Large intestine (tissue), 3 donors: ENCODE measurements around the gene AFF1. TPM values are rescaled to one million over a fixed set of nuclear protein-coding genes. Genes with fewer than 3 reads are reported as not detected.

ENCODE experiments used
- DNase-seq, 2 donors: peaks; one replicate each; pipeline versions ENCODE4 v3.0.0 to v3.0.0-alpha.2; 2013
- H3K27ac ChIP-seq: one replicate; pipeline ENCODE4 v1.5.1; 2013; ENCODE audit warnings: low read length
- H3K27me3 ChIP-seq: 2 replicates; pipeline ENCODE4 v1.6.1; 2013; ENCODE audit warnings: low read length; ENCODE audit not compliant: control insufficient read depth, insufficient read depth
- H3K36me3 ChIP-seq: 2 replicates; pipeline ENCODE4 v1.6.1; 2013; ENCODE audit warnings: low read length; ENCODE audit not compliant: control insufficient read depth, insufficient read depth
- H3K4me1 ChIP-seq: one replicate; pipeline ENCODE4 v1.6.1; 2013; ENCODE audit warnings: low read length; ENCODE audit not compliant: control insufficient read depth, insufficient read depth
- H3K4me3 ChIP-seq: one replicate; pipeline ENCODE4 v1.5.1; 2013; ENCODE audit warnings: low read length
- H3K9me3 ChIP-seq: one replicate; pipeline ENCODE4 v1.6.1; 2013; ENCODE audit warnings: mild to moderate bottlenecking, low read depth, low read length, moderate library complexity; ENCODE audit not compliant: control insufficient read depth
- WGBS: methylation state at CpG from one replicate; pipeline ENCODE4 v1.1.5; 2013; ENCODE audit warnings: low lambda C conversion rate; ENCODE audit not compliant: insufficient coverage; 5-methylcytosine and 5-hydroxymethylcytosine counted together
- polyA plus RNA-seq: library from polyadenylated mRNA; unstranded; fragments of 120-200 nt; gene quantifications from one replicate; pipeline ENCODE4 v1.2.1, GENCODE V29; 2013

AFF1 gene
- polyA plus RNA-seq, 1 donor = 37.5 TPM

- Histone ChIP-seq H3K4me3 (no peak overlapping the region), H3K4me1 (peaks cover 49% of the 10 kb centered on the region), H3K36me3 (no peaks in the 10 kb centered on the region)
Observed at GRCh38 chr4:86938771-86939520, 4.1 kb downstream of the AFF1 start.

GRCh38 chr4:86939729-86940575 is 5.1 kb downstream of the AFF1 start:
- Histone ChIP-seq H3K4me1 (peaks cover 49% of the 10 kb centered on the region), H3K9me3 (no peaks in the 10 kb centered on the region), H3K36me3 (no peaks in the 10 kb centered on the region), H3K4me3 (no peak overlapping the region), H3K27me3 (no peaks in the 10 kb centered on the region), H3K27ac (peak overlapping the region; percentile 52)
- WGBS = no CpG with 5 or more reads among the region's 8 CpGs
- no peak for DNase-seq

More at GRCh38 chr4:86938771-86939520, 4.1 kb downstream of the AFF1 start:
- peak in 1 of 2 donors; percentile 46 for DNase-seq
- no CpG with 5 or more reads among the region's 4 CpGs for WGBS
- no peaks in the 10 kb centered on the region for H3K27me3 ChIP-seq
- no peaks in the 10 kb centered on the region for H3K9me3 ChIP-seq
- H3K27ac ChIP-seq = peak overlapping the region; percentile 52

- Histone ChIP-seq H3K9me3 (no peaks in the 10 kb centered on the region), H3K4me1 (peaks cover 49% of the 10 kb centered on the region), H3K4me3 (no peak overlapping the region), H3K27ac (no peak overlapping the region), H3K36me3 (no peaks in the 10 kb centered on the region), H3K27me3 (no peaks in the 10 kb centered on the region)
- no CpG with 5 or more reads among the region's 15 CpGs for WGBS
- no peak for DNase-seq
Observed at GRCh38 chr4:86940920-86941460, 6.2 kb downstream of the AFF1 start.

DNA sequence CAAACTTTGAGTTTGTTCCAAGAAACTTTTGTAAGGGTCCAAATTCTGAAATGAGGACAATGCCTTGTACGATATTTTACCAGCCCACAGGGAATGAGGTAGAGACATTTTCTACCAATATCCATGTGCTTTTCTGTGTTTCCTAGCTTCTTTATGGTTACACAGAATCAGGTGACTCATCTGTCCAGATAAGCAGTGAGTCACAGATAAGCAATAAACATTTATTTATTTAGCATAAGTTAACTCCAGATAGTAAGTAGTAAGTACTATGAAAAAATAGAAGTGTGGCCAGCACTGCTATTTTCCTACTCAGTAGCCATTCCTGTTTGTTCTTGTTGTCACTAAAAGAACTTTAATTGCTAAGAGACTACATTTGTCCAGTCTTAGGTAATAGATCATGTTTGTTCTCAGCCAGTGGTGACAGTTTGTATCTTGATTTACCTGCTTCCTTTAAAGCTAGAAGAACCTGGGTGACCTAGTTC is 7.4 kb downstream of the AFF1 start:
- no peak overlapping the region for H3K4me3 ChIP-seq
- H3K9me3 ChIP-seq = no peaks in the 10 kb centered on the region
- H3K27ac ChIP-seq = peak overlapping the region; percentile 69
- peak in 1 of 2 donors; percentile 77 for DNase-seq
- WGBS = no CpG with 5 or more reads among the region's 1 CpG
- no peaks in the 10 kb centered on the region for H3K27me3 ChIP-seq
- peaks cover 49% of the 10 kb centered on the region for H3K4me1 ChIP-seq
- no peaks in the 10 kb centered on the region for H3K36me3 ChIP-seq

DNA sequence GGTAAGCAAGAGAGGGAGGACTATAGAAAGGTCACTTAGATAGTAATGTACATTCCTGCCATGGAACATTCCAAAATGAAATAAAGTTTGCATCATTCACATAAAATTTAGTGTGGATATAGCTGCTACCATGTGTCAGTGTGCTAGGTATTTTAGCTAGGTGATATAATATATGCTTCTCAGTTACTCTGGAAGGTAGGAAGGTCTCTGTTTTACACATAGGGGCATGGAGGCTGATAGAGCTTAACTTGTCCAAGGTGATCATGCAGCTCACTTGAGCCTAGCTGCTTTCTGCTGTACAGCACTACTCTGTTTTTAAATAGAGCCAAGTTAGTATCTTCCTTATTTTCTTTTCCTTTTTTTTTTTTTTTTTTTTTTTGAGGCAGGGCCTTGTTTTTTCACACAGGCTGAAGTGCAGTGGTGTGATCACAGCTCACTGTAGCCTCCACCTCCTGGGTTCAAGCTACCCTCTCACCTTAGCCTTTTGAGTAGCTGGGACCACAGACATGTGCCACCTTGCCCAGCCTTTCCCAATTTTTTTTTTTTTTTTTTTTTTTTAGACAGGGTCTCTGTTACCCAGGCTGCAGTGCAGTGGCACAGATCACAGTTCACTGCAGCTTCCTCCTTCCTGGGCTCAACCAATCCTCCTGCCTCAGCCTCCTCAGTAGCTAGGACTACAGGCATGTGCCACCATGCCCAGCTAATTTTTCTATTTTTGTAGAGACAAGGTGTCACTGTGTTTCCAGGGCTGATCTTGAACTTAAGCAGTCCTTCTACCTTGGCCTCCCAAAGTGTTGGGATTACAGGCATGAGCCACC is 10.4 kb downstream of the AFF1 start:
- no peaks in the 10 kb centered on the region for H3K9me3 ChIP-seq
- H3K4me3 ChIP-seq = no peak overlapping the region
- H3K4me1 ChIP-seq = peaks cover 27% of the 10 kb centered on the region
- no peak overlapping the region for H3K27ac ChIP-seq
- no peaks in the 10 kb centered on the region for H3K27me3 ChIP-seq
- H3K36me3 ChIP-seq = peaks cover 2% of the 10 kb centered on the region
- no peak for DNase-seq

DNA sequence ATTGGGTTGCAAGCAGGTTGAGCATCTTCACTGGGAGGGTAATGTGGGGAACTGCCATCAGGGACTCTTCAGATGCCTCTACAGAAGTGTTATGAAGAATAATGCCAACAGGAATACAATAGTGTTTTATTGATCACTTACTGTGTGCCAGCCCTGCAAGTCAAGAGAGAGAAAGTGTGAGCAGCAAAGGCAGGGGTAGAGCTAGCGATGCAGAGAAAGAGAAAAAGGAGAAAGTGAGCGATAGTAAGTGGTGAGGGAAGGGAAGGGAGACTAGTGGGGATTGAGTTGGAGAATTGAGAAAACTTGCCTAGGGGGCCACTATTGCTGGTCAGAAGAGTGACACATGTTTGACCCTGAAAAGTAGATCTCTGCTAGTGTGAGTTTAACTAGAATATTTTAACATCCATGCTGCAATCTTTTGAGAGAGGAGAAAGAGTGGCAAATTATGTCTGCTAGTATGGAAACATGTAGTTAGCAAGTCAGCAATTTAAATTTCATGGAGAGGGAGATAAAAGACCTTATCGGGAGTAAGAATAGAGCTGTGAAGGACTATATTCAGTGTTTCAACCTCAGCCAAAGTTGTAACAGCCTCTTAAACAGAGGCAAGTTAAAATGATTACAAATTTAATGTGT is 12.2 kb downstream of the AFF1 start:
- Histone ChIP-seq H3K4me1 (peaks cover 10% of the 10 kb centered on the region), H3K27me3 (no peaks in the 10 kb centered on the region), H3K36me3 (peaks cover 5% of the 10 kb centered on the region), H3K27ac (no peak overlapping the region), H3K9me3 (no peaks in the 10 kb centered on the region), H3K4me3 (no peak overlapping the region)
- WGBS = 100% methylated on average over 2 of the region's 3 CpGs
- no peak for DNase-seq

- 22% methylated on average over 1 of the region's 1 CpG for WGBS
- Histone ChIP-seq H3K4me1 (peaks cover 5% of the 10 kb centered on the region), H3K27ac (no peak overlapping the region), H3K36me3 (peaks cover 5% of the 10 kb centered on the region), H3K4me3 (no peak overlapping the region), H3K9me3 (no peaks in the 10 kb centered on the region), H3K27me3 (no peaks in the 10 kb centered on the region)
- no peak for DNase-seq
Observed at GRCh38 chr4:86947501-86948120, 12.8 kb downstream of the AFF1 start.

- Histone ChIP-seq H3K9me3 (no peaks in the 10 kb centered on the region), H3K4me3 (no peak overlapping the region), H3K27ac (no peak overlapping the region), H3K4me1 (no peaks in the 10 kb centered on the region), H3K36me3 (peaks cover 5% of the 10 kb centered on the region), H3K27me3 (no peaks in the 10 kb centered on the region)
- no peak for DNase-seq
- 100% methylated on average over 1 of the region's 1 CpG for WGBS
Observed at GRCh38 chr4:86948276-86948675, 13.5 kb downstream of the AFF1 start.

- H3K27me3 ChIP-seq = no peaks in the 10 kb centered on the region
- no peak overlapping the region for H3K4me3 ChIP-seq
- no peaks in the 10 kb centered on the region for H3K9me3 ChIP-seq
- DNase-seq = no peak
- H3K4me1 ChIP-seq = peaks cover 2% of the 10 kb centered on the region
- H3K27ac ChIP-seq = no peak overlapping the region
- 80% methylated on average over 3 of the region's 10 CpGs for WGBS
- peaks cover 11% of the 10 kb centered on the region for H3K36me3 ChIP-seq
Observed at GRCh38 chr4:86950831-86951525, 16.2 kb downstream of the AFF1 start.
